GM23338 (cell line): Measurements from ENCODE around the gene PPP1R13L. TPM values are rescaled to one million over a fixed set of nuclear protein-coding genes. Genes with fewer than 3 reads are reported as not detected.

Source experiments
- ATAC-seq: fragments of 200-7000 bp; cut with Tn5 transposase; 3 replicates; pipeline ENCODE4 v1.9.1; 2020
- DNase-seq: peaks from one replicate; pipeline ENCODE4 v3.0.0-alpha.2; 2015; ENCODE audit warnings: low spot score
- H2AFZ ChIP-seq: fragments of 200-600 bp; sonication (generic); 2 replicates; pipeline ENCODE4 v1.8.0; 2016; ENCODE audit warnings: antibody characterized with exemption, mild to moderate bottlenecking, moderate library complexity
- H3F3A ChIP-seq: fragments of 200-600 bp; sonication (generic); replicated peaks from 2 replicates; pipeline ENCODE4 v1.8.0; 2017; ENCODE audit warnings: antibody characterized with exemption, mixed run types, low read depth
- H3K27ac ChIP-seq: fragments of 200-600 bp; sonication (generic); 2 replicates; pipeline ENCODE4 v1.6.1; 2016; ENCODE audit warnings: low read depth
- H3K27me3 ChIP-seq: fragments of 200-600 bp; sonication (generic); 2 replicates; pipeline ENCODE4 v1.8.0; 2016; ENCODE audit warnings: mild to moderate bottlenecking, mixed run types, moderate library complexity; ENCODE audit not compliant: insufficient read depth
- H3K36me3 ChIP-seq: fragments of 200-600 bp; sonication (generic); 2 replicates; pipeline ENCODE4 v1.8.0; 2016; ENCODE audit warnings: mild to moderate bottlenecking; ENCODE audit not compliant: insufficient read depth
- H3K4me1 ChIP-seq: fragments of 200-600 bp; sonication (generic); 2 replicates; pipeline ENCODE4 v1.8.0; 2016; ENCODE audit warnings: mild to moderate bottlenecking, moderate library complexity; ENCODE audit not compliant: insufficient read depth
- H3K4me2 ChIP-seq: fragments of 200-600 bp; sonication (generic); 2 replicates; pipeline ENCODE4 v1.7.1; 2017; ENCODE audit warnings: mixed run types
- H3K4me3 ChIP-seq: fragments of 200-600 bp; sonication (generic); 2 replicates; pipeline ENCODE4 v1.6.1; 2016; ENCODE audit warnings: mixed run types
- H3K79me2 ChIP-seq: fragments of 200-600 bp; sonication (generic); replicated peaks from 2 replicates; pipeline ENCODE4 v1.8.0; 2017; ENCODE audit warnings: mild to moderate bottlenecking; ENCODE audit not compliant: insufficient read depth
- H3K9me2 ChIP-seq: fragments of 200-600 bp; sonication (generic); 2 replicates; pipeline ENCODE4 v1.8.0; 2017; ENCODE audit not compliant: insufficient read depth
- H4K20me1 ChIP-seq: fragments of 200-600 bp; sonication (generic); replicated peaks from 2 replicates; pipeline ENCODE4 v1.8.0; 2017; ENCODE audit warnings: mild to moderate bottlenecking; ENCODE audit not compliant: insufficient read depth
- H3K27ac Mint-ChIP-seq: 2 replicates; pipeline ENCODE4 v1.8.0; 2020; ENCODE audit warnings: inconsistent platforms, mild to moderate bottlenecking, moderate library complexity, mixed read lengths
- H3K27me3 Mint-ChIP-seq: 3 replicates; pipeline ENCODE4 v1.8.0; 2022; ENCODE audit warnings: low read depth, mild to moderate bottlenecking, moderate library complexity, mixed read lengths, inconsistent platforms; ENCODE audit not compliant: insufficient read depth, poor library complexity
- H3K36me3 Mint-ChIP-seq: 3 replicates; pipeline ENCODE4 v1.8.0; 2021; ENCODE audit warnings: low read depth, mild to moderate bottlenecking, inconsistent platforms, moderate library complexity, mixed read lengths
- H3K4me1 Mint-ChIP-seq: 3 replicates; pipeline ENCODE4 v1.8.0; 2020; ENCODE audit warnings: mild to moderate bottlenecking, inconsistent platforms, mixed read lengths
- H3K4me3 Mint-ChIP-seq: 3 replicates; pipeline ENCODE4 v1.8.0; 2021; ENCODE audit warnings: moderate library complexity, mild to moderate bottlenecking, inconsistent platforms, mixed read lengths
- H3K9me3 Mint-ChIP-seq: 3 replicates; pipeline ENCODE4 v1.8.0; 2020; ENCODE audit warnings: moderate library complexity, mild to moderate bottlenecking, inconsistent platforms, mixed read lengths
- CREB1 ChIP-seq: fragments of 250-450 bp; sonication (Bioruptor Pico); IDR thresholded peaks from 2 replicates; pipeline ENCODE4 v1.5.0; 2020; ENCODE audit warnings: low read depth, mild to moderate bottlenecking, moderate library complexity
- CTCF ChIP-seq, 2 experiments: fragments of 200-600 bp in 1 of 2; sonication (generic) in 1 of 2; conservative IDR thresholded peaks; 2 replicates each; pipeline versions ENCODE4 v1.5.1 to v1.6.1; 2016 to 2017; ENCODE audit warnings: antibody characterized with exemption in 2 of 2, low read depth in 2 of 2, mild to moderate bottlenecking in 2 of 2, moderate library complexity in 1 of 2
- ETS1 ChIP-seq: IDR thresholded peaks from 2 replicates; pipeline ENCODE4 v1.6.1; 2016; ENCODE audit warnings: antibody characterized with exemption
- EZH2 ChIP-seq: fragments of 200-600 bp; sonication (generic); IDR thresholded peaks from one replicate; pipeline ENCODE4 v1.8.0; 2017; ENCODE audit warnings: antibody characterized with exemption, mild to moderate bottlenecking, low read depth; ENCODE audit not compliant: unreplicated experiment
- EZH2phosphoT487 ChIP-seq: fragments of 200-600 bp; sonication (generic); IDR thresholded peaks from one replicate; pipeline ENCODE4 v1.8.1; 2018; ENCODE audit warnings: antibody characterized with exemption; ENCODE audit not compliant: unreplicated experiment
- JUNB ChIP-seq: IDR thresholded peaks from one replicate; pipeline ENCODE4 v1.6.1; 2016; ENCODE audit warnings: antibody characterized with exemption; ENCODE audit not compliant: unreplicated experiment
- NANOG ChIP-seq: IDR thresholded peaks from 2 replicates; pipeline ENCODE4 v1.6.1; 2016; ENCODE audit warnings: antibody characterized with exemption, borderline replicate concordance
- POLR2AphosphoS5 ChIP-seq: IDR thresholded peaks from 2 replicates; pipeline ENCODE4 v1.6.1; 2016; ENCODE audit warnings: antibody characterized with exemption, low read depth
- REST ChIP-seq: IDR thresholded peaks from one replicate; pipeline ENCODE4 v1.6.1; 2018; ENCODE audit warnings: antibody characterized with exemption; ENCODE audit not compliant: unreplicated experiment
- STAT1 ChIP-seq: IDR thresholded peaks from one replicate; pipeline ENCODE4 v1.6.1; 2016; ENCODE audit warnings: antibody characterized with exemption; ENCODE audit not compliant: unreplicated experiment
- ZNF114 ChIP-seq: fragments of 250-450 bp; sonication (Bioruptor Pico); IDR thresholded peaks from 2 replicates; pipeline ENCODE4 v1.5.0; 2020; ENCODE audit warnings: mild to moderate bottlenecking, moderate library complexity
- ZNF331 ChIP-seq: fragments of 250-450 bp; sonication (Bioruptor Pico); IDR thresholded peaks from 2 replicates; pipeline ENCODE4 v1.5.0; 2020; ENCODE audit warnings: low read depth, mild to moderate bottlenecking, moderate library complexity
- ZNF462 ChIP-seq: fragments of 250-450 bp; sonication (Bioruptor Pico); IDR thresholded peaks from 2 replicates; pipeline ENCODE4 v1.5.0; 2020; ENCODE audit warnings: mild to moderate bottlenecking, moderate library complexity
- polyA plus RNA-seq: library from polyadenylated mRNA; unstranded; fragments of >200 nt; fragmentation: Nextera tagmentation; extraction: Ambion mirVana; gene quantifications from 2 replicates; pipeline ENCODE4 v1.2.1, GENCODE V29; 2016
- total RNA-seq: library from RNA; depleted of rRNA; stranded (reverse); fragments of >200 nt; shearing (Covaris generic); gene quantifications from 2 replicates; pipeline ENCODE4 v1.2.3, GENCODE V29; 2014

PPP1R13L gene
- total and polyA plus RNA-seq, 2 experiments from 2014 or later: 9.6 to 15.5 TPM

- no peaks in the 10 kb centered on the region for H3K9me2 ChIP-seq
- peaks cover 2% of the 10 kb centered on the region; the same call in 1 of the 2 replicates for H4K20me1 ChIP-seq
- ATAC-seq: no peak
- 0 out of 2 replicates have a peak, but pooled peaks cover 4% of the 10 kb centered on the region for H3K4me1 ChIP-seq
- no peaks in the 10 kb centered on the region; the same call in 1 of the 2 replicates for H3K36me3 ChIP-seq
- H3K36me3 Mint-ChIP-seq: peaks cover 38% of the 10 kb centered on the region
- H3K27me3 Mint-ChIP-seq: peaks cover 16% of the 10 kb centered on the region
- peaks cover 15% of the 10 kb centered on the region for H3K4me1 Mint-ChIP-seq
- no peak overlapping the region for H3K4me2 ChIP-seq
- H3F3A ChIP-seq: peaks cover 7% of the 10 kb centered on the region; the same call in 1 of the 2 replicates
- H3K4me3 Mint-ChIP-seq: no peak overlapping the region
- H3K27me3 ChIP-seq: no peaks in the 10 kb centered on the region
- no peak overlapping the region for H2AFZ ChIP-seq
- peaks cover 5% of the 10 kb centered on the region; the same call in 1 of the 2 replicates for H3K79me2 ChIP-seq
- H3K27ac Mint-ChIP-seq: no peak overlapping the region; the same call in 1 of the 2 replicates
- TF ChIP-seq STAT1: no peak
- no peak for TF ChIP-seq ZNF114 (CRISPR knock-in tag)
- TF ChIP-seq REST: no peak
- TF ChIP-seq POLR2AphosphoS5: no peak
- no peak for TF ChIP-seq ZNF462
- no peak for TF ChIP-seq ETS1
- no peak for TF ChIP-seq EZH2phosphoT487
- no peak for TF ChIP-seq CTCF (conservative IDR thresholded peaks at IDR 0.05; ENCODE audit: low read depth in 2 of 2)
- no peak for TF ChIP-seq ZNF331 (CRISPR knock-in tag)
- TF ChIP-seq EZH2: no peak
- TF ChIP-seq NANOG: no peak
- no peak for TF ChIP-seq JUNB
- no peak for TF ChIP-seq CREB1 (CRISPR knock-in tag)
- H3K27ac ChIP-seq: no peak overlapping the region
- no peak overlapping the region for H3K4me3 ChIP-seq
- DNase-seq: no peak
- H3K9me3 Mint-ChIP-seq: no peaks in the 10 kb centered on the region; the same call in 2 of the 3 replicates
These were observed 14.5 kb upstream of the PPP1R13L start for GRCh38 chr19:45419396-45419795.
